COR-L47 (cell line): ENCODE data around the gene ABCB4.
"Not testable (repeated sequence)": the region's sequence is repeated elsewhere in the genome, so short reads cannot be mapped to it uniquely, and the experiment has no call there.

Source experiments
- DNase-seq: peaks from one replicate; lab custom pipeline; 2025; lab: John Stamatoyannopoulos, UW

The ABCB4 gene

GRCh38 chr7:87474533-87475358, 734 bp downstream of the ABCB4 start:
- no peak for DNase-seq

GRCh38 chr7:87473986-87474385, 1.5 kb downstream of the ABCB4 start:
- no peak for DNase-seq

- no peak for DNase-seq
Measured at GRCh38 chr7:87473192-87473591, 2.3 kb downstream of the ABCB4 start.

GRCh38 chr7:87471473-87471872, 4.0 kb downstream of the ABCB4 start:
- DNase-seq: no peak

- DNase-seq: not testable (repeated sequence)
Measured at GRCh38 chr7:87469204-87469603, 6.3 kb downstream of the ABCB4 start.

GRCh38 chr7:87465534-87465880, 10.0 kb downstream of the ABCB4 start:
- DNase-seq: not testable (repeated sequence)

- peak; percentile 76 for DNase-seq
Measured at GRCh38 chr7:87464830-87465533, 10.5 kb downstream of the ABCB4 start.

- no peak for DNase-seq
Measured at GRCh38 chr7:87463982-87464381, 11.5 kb downstream of the ABCB4 start.

- DNase-seq: not testable (repeated sequence)
Measured at GRCh38 chr7:87460444-87460843, 15.0 kb downstream of the ABCB4 start.

GRCh38 chr7:87459941-87460340, 15.5 kb downstream of the ABCB4 start:
- DNase-seq: no peak

GRCh38 chr7:87458148-87458547, 17.3 kb downstream of the ABCB4 start:
- DNase-seq: no peak

GRCh38 chr7:87456247-87456646, 19.2 kb downstream of the ABCB4 start:
- no peak for DNase-seq

GRCh38 chr7:87452279-87452678, 23.2 kb downstream of the ABCB4 start:
- no peak for DNase-seq

GRCh38 chr7:87451187-87451586, 24.3 kb downstream of the ABCB4 start:
- DNase-seq: no peak

- DNase-seq: no peak
Measured at GRCh38 chr7:87450706-87451105, 24.8 kb downstream of the ABCB4 start.

- DNase-seq: peak; percentile 93
Measured at GRCh38 chr7:87448388-87448787, 27.1 kb downstream of the ABCB4 start.

GRCh38 chr7:87447116-87447635, 28.3 kb downstream of the ABCB4 start:
- DNase-seq: no peak

- no peak for DNase-seq
Measured at GRCh38 chr7:87445897-87446296, 29.6 kb downstream of the ABCB4 start.

- no peak for DNase-seq
Measured at GRCh38 chr7:87435546-87435945, 39.9 kb downstream of the ABCB4 start.

GRCh38 chr7:87432536-87432935, 42.9 kb downstream of the ABCB4 start:
- DNase-seq: no peak

GRCh38 chr7:87427288-87427687, 48.2 kb downstream of the ABCB4 start:
- DNase-seq: no peak

- DNase-seq: no peak
Measured at GRCh38 chr7:87426160-87426559, 49.3 kb downstream of the ABCB4 start.

GRCh38 chr7:87424075-87424474, 51.4 kb downstream of the ABCB4 start:
- DNase-seq: no peak
